ENCODE data around the gene ANKRD55.

DNA sequence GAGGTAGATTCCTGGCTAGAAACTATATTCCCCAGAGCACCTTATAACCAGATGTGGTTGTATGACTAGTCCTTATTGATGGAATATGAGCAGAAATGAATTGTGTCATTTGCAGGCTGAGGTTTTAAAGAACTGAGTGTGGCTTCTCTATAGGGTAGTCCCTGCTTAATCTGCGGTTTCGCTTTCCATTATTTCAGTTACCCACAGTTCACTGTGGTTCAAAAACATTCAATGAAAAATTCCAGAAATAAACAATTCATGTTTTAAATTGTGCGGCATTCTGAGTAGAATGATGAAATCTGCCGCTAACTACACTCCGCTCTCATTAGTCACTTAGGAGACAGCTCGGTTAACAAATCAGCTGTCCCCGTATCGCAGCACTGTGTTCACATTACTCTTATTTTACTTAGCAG is 65.1 kb downstream of the ANKRD55 start:
- TF ChIP-seq, protein P1, sequence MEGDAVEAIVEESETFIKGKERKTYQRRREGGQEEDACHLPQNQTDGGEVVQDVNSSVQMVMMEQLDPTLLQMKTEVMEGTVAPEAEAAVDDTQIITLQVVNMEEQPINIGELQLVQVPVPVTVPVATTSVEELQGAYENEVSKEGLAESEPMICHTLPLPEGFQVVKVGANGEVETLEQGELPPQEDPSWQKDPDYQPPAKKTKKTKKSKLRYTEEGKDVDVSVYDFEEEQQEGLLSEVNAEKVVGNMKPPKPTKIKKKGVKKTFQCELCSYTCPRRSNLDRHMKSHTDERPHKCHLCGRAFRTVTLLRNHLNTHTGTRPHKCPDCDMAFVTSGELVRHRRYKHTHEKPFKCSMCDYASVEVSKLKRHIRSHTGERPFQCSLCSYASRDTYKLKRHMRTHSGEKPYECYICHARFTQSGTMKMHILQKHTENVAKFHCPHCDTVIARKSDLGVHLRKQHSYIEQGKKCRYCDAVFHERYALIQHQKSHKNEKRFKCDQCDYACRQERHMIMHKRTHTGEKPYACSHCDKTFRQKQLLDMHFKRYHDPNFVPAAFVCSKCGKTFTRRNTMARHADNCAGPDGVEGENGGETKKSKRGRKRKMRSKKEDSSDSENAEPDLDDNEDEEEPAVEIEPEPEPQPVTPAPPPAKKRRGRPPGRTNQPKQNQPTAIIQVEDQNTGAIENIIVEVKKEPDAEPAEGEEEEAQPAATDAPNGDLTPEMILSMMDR (IDR thresholded peaks at IDR 0.05; ENCODE audit: low read depth, low read length, missing input control) = no peak
- TF ChIP-seq, protein P2, sequence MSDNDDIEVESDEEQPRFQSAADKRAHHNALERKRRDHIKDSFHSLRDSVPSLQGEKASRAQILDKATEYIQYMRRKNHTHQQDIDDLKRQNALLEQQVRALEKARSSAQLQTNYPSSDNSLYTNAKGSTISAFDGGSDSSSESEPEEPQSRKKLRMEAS (IDR thresholded peaks at IDR 0.05) = no peak
- TF ChIP-seq, protein P3, sequence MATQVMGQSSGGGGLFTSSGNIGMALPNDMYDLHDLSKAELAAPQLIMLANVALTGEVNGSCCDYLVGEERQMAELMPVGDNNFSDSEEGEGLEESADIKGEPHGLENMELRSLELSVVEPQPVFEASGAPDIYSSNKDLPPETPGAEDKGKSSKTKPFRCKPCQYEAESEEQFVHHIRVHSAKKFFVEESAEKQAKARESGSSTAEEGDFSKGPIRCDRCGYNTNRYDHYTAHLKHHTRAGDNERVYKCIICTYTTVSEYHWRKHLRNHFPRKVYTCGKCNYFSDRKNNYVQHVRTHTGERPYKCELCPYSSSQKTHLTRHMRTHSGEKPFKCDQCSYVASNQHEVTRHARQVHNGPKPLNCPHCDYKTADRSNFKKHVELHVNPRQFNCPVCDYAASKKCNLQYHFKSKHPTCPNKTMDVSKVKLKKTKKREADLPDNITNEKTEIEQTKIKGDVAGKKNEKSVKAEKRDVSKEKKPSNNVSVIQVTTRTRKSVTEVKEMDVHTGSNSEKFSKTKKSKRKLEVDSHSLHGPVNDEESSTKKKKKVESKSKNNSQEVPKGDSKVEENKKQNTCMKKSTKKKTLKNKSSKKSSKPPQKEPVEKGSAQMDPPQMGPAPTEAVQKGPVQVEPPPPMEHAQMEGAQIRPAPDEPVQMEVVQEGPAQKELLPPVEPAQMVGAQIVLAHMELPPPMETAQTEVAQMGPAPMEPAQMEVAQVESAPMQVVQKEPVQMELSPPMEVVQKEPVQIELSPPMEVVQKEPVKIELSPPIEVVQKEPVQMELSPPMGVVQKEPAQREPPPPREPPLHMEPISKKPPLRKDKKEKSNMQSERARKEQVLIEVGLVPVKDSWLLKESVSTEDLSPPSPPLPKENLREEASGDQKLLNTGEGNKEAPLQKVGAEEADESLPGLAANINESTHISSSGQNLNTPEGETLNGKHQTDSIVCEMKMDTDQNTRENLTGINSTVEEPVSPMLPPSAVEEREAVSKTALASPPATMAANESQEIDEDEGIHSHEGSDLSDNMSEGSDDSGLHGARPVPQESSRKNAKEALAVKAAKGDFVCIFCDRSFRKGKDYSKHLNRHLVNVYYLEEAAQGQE (IDR thresholded peaks at IDR 0.05) = no peak
- TF ChIP-seq, protein P4, sequence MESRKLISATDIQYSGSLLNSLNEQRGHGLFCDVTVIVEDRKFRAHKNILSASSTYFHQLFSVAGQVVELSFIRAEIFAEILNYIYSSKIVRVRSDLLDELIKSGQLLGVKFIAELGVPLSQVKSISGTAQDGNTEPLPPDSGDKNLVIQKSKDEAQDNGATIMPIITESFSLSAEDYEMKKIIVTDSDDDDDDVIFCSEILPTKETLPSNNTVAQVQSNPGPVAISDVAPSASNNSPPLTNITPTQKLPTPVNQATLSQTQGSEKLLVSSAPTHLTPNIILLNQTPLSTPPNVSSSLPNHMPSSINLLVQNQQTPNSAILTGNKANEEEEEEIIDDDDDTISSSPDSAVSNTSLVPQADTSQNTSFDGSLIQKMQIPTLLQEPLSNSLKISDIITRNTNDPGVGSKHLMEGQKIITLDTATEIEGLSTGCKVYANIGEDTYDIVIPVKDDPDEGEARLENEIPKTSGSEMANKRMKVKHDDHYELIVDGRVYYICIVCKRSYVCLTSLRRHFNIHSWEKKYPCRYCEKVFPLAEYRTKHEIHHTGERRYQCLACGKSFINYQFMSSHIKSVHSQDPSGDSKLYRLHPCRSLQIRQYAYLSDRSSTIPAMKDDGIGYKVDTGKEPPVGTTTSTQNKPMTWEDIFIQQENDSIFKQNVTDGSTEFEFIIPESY (IDR thresholded peaks at IDR 0.05) = no peak
